Stimulated activated CD4-positive, alpha-beta T cell treated with anti-CD3 and anti-CD28 coated beads, Interleukin-12 subunit alpha, Interleukin-12 subunit beta, amount 100 ng/mL, for 48 hours (primary cell): ENCODE results near the gene TAT.
"Not testable (repeated sequence)": the region's sequence is repeated elsewhere in the genome, so short reads cannot be mapped to it uniquely, and the experiment has no call there.

Experiments used
- DNase-seq, 3 donors: peaks; one replicate each; pipeline ENCODE4 v3.0.0-alpha.2; 2020; ENCODE audit warnings: low read depth in 2 of 3, low spot score in 1 of 3

Gene TAT

GRCh38 chr16:71576971-71577370 is at the start of gene TAT:
Gene TAT, minus strand, starts transcription at chr16:71577092. Its CDS starts 677 bp downstream, at chr16:71576415.
- DNase-seq, result no peak

GRCh38 chr16:71626018-71626857 is 49.3 kb upstream of the TAT start, which contains the start of gene MARVELD3:
Gene MARVELD3, plus strand, starts transcription at chr16:71626184. Its CDS starts 46 bp downstream, at chr16:71626230.
- DNase-seq, result no peak

- DNase-seq, result no peak
Observed at GRCh38 chr16:71625113-71625850, 48.4 kb upstream of the TAT start.

GRCh38 chr16:71623597-71623996 is 46.7 kb upstream of the TAT start:
- no peak for DNase-seq

DNA sequence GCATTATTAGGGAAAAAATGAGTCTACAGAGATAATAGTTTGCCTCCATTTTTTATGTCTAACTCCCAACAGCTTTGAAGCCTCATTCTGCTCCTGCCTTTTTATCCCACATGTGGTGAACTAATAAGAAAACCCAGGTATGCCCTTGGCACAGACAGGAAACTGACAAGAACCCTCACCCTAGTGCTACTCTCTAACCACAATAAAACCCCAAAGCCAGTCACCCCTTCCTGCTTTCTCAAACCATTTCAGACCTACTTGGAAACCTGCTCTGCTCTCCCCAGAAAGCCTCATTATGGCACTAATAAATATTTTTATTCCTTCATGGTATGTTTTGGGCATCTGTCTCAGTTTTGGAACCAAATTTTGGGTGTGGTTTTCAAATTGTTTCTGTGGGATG is 45.2 kb upstream of the TAT start:
- DNase-seq, result no peak

DNA sequence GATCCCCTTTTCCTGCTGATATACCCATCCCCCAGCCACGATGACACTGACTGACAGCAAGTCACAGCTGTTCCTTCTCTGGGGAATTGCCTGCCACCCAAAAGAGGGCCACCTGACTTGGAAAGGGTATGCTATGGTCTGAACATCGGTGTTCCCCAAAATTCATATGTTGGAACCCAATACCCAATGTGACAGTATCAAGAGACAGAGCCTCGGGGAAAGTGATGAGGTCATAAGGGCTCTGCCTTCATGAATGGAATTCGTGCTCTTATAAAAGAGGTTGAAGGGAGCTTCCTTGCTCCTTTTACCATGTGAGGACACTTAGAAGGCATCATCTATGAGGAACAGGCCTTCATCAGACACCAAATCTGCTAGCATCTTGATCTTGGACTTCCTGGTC is 41.5 kb upstream of the TAT start:
- DNase-seq, result no peak

- DNase-seq, result not testable (repeated sequence)
Observed at GRCh38 chr16:71614956-71615355, 38.1 kb upstream of the TAT start.

- DNase-seq, result peak; percentile 57 to 86 (median 76)
Observed at GRCh38 chr16:71610936-71611871, 34.3 kb upstream of the TAT start.

DNA sequence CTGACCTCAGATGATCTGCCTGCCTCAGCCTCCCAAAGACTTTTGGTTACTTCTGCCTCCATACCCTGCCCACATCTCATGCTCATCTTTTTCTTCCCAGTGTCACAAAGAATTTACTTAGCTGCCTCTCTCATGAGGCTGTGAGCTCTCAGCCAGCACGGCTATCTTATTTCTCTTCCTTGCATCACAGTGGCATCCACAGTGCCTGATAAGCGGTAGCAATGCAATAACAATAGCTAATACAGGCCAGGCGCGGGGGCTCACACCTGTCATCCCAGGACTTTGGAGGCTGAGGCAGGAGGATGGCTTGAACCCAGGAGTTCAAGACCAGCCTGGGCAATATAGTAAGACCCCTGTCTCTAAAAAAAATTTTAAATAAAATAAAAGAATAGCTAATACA is 33.6 kb upstream of the TAT start:
- no peak for DNase-seq

- no peak for DNase-seq
Observed at GRCh38 chr16:71609066-71609465, 32.2 kb upstream of the TAT start.

- DNase-seq, result no peak
Observed at GRCh38 chr16:71600822-71601221, 23.9 kb upstream of the TAT start.

GRCh38 chr16:71598426-71598825 is 21.5 kb upstream of the TAT start:
- DNase-seq, result not testable (repeated sequence)

- DNase-seq, result not testable (repeated sequence)
Observed at GRCh38 chr16:71595340-71595826, 18.5 kb upstream of the TAT start.

- no peak for DNase-seq
Observed at GRCh38 chr16:71594000-71594646, 17.2 kb upstream of the TAT start.

GRCh38 chr16:71593048-71593999 is 16.4 kb upstream of the TAT start:
- DNase-seq, result no peak

DNA sequence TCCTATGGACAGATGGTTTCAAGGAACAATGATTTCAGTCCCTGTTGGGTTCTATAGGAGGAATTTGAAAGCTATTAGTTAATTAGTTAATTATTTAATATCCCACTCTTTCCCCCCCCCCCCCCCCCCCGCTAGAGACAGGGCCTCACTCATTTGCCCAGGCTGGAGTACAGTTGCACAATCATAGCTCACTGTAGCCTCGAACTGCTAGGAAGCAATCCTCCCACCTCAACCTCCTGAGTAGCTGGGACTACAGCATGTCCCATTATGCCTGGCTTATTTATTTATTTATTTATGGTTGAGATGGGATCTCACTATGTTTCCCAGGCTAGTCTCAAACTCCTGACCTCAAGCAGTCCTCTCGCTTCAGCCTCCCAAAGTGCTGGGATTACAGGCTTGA is 15.0 kb upstream of the TAT start:
- no peak for DNase-seq

DNA sequence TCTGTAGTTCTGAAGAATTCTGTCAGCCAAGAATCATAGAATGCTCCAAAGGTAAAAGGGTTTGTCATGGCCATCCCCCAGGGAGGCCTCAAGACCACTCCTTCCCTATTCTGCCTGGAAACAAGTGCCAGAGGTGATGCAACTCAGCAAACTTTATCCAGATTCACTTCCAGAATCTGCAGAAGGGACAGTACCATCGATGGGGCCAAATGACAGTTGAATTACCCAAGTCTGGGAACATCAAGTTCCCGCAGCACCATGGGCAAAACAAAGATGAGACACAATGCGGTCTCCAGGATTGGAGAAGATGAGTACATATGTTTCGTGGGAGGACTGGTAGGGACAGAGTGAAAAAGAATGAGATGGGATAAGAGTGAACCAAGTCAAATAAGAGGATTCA is 13.7 kb upstream of the TAT start:
- no peak for DNase-seq

GRCh38 chr16:71590071-71590470 is 13.2 kb upstream of the TAT start:
- DNase-seq, result not testable (repeated sequence)

- not testable (repeated sequence) for DNase-seq
Observed at GRCh38 chr16:71589334-71589733, 12.4 kb upstream of the TAT start.
